WTC11 (cell line): ENCODE measurements around the gene ERICH4. TPM values are rescaled to one million over a fixed set of nuclear protein-coding genes. Genes with fewer than 3 reads are reported as not detected.

Source experiments
- ATAC-seq: fragments of 200-7000 bp; cut with Tn5 transposase; 2 replicates; pipeline ENCODE4 v1.10.0; 2021; ENCODE audit warnings: mild to moderate bottlenecking, moderate library complexity
- CTCF ChIA-PET: fragments of 300-600 bp; sonication (Branson Sonifier 250); formaldehyde crosslinking; loops from one replicate; lab custom pipeline; 2021; ENCODE audit warnings: antibody characterized with exemption; lab: Charles Lee
- POLR2A ChIA-PET: fragments of 350-600 bp; sonication (Branson Sonifier 250); formaldehyde crosslinking; loops from one replicate; lab custom pipeline; 2021; ENCODE audit warnings: antibody characterized with exemption; lab: Charles Lee
- DNase-seq: peaks from one replicate; pipeline ENCODE4 v3.0.0; 2021; ENCODE audit warnings: low spot score
- H3K27ac Mint-ChIP-seq: 2 replicates; pipeline ENCODE4 v1.8.0; 2021; ENCODE audit warnings: mixed read lengths
- H3K27me3 Mint-ChIP-seq: 2 replicates; pipeline ENCODE4 v1.8.0; 2021; ENCODE audit warnings: low read depth, mild to moderate bottlenecking, moderate library complexity, mixed read lengths
- H3K36me3 Mint-ChIP-seq: 2 replicates; pipeline ENCODE4 v1.8.0; 2021; ENCODE audit warnings: mixed read lengths
- H3K4me1 Mint-ChIP-seq: 2 replicates; pipeline ENCODE4 v1.8.0; 2022; ENCODE audit warnings: mixed read lengths
- H3K4me3 Mint-ChIP-seq: 2 replicates; pipeline ENCODE4 v1.8.0; 2021; ENCODE audit warnings: mild to moderate bottlenecking, moderate library complexity, mixed read lengths
- H3K9me3 Mint-ChIP-seq: 2 replicates; pipeline ENCODE4 v1.8.0; 2021; ENCODE audit warnings: mixed read lengths
- AFF4 ChIP-seq: sonication (generic); formaldehyde crosslinking; IDR thresholded peaks from 2 replicates; pipeline ENCODE4 v1.8.1; 2023; ENCODE audit warnings: mild to moderate bottlenecking, missing genetic modification reagents, borderline replicate concordance
- ARID4B ChIP-seq: sonication (generic); formaldehyde crosslinking; IDR thresholded peaks from 2 replicates; pipeline ENCODE4 v1.8.0; 2023; ENCODE audit warnings: missing genetic modification reagents, mild to moderate bottlenecking, borderline replicate concordance
- CREB1 ChIP-seq: sonication (generic); formaldehyde crosslinking; IDR thresholded peaks from 2 replicates; pipeline ENCODE4 v1.8.0; 2023; ENCODE audit warnings: mild to moderate bottlenecking, missing genetic modification reagents
- CREM ChIP-seq: sonication (generic); formaldehyde crosslinking; IDR thresholded peaks from 2 replicates; pipeline ENCODE4 v1.8.1; 2022; ENCODE audit warnings: mild to moderate bottlenecking, missing genetic modification reagents, moderate library complexity
- FOXJ3 ChIP-seq: sonication (generic); formaldehyde crosslinking; IDR thresholded peaks from 2 replicates; pipeline ENCODE4 v1.9.0; 2021; ENCODE audit warnings: missing genetic modification reagents, mild to moderate bottlenecking, borderline replicate concordance
- FOXK1 ChIP-seq: sonication (generic); formaldehyde crosslinking; IDR thresholded peaks from 2 replicates; pipeline ENCODE4 v1.8.0; 2022; ENCODE audit warnings: mild to moderate bottlenecking, moderate library complexity, missing genetic modification reagents
- FOXP1 ChIP-seq: sonication (generic); formaldehyde crosslinking; IDR thresholded peaks from 2 replicates; pipeline ENCODE4 v1.8.0; 2022; ENCODE audit warnings: missing genetic modification reagents, mild to moderate bottlenecking, moderate library complexity, borderline replicate concordance
- IRF1 ChIP-seq: sonication (generic); formaldehyde crosslinking; IDR thresholded peaks from 2 replicates; pipeline ENCODE4 v1.8.0; 2023; ENCODE audit warnings: missing genetic modification reagents
- NFE2L1 ChIP-seq: sonication (generic); formaldehyde crosslinking; IDR thresholded peaks from 2 replicates; pipeline ENCODE4 v1.8.1; 2023; ENCODE audit warnings: missing genetic modification reagents
- NR1H2 ChIP-seq: sonication (generic); formaldehyde crosslinking; IDR thresholded peaks from 2 replicates; pipeline ENCODE4 v1.9.0; 2021; ENCODE audit warnings: mild to moderate bottlenecking, moderate library complexity, missing genetic modification reagents
- SP1 ChIP-seq: sonication (generic); formaldehyde crosslinking; conservative IDR thresholded peaks from 2 replicates; pipeline ENCODE4 v1.8.1; 2022; ENCODE audit warnings: missing genetic modification reagents
- TCF7 ChIP-seq: sonication (generic); formaldehyde crosslinking; IDR thresholded peaks from 2 replicates; pipeline ENCODE4 v1.8.0; 2022; ENCODE audit warnings: mild to moderate bottlenecking, low read depth, missing genetic modification reagents, moderate library complexity
- USF2 ChIP-seq: sonication (generic); formaldehyde crosslinking; IDR thresholded peaks from 2 replicates; pipeline ENCODE4 v1.8.1; 2023; ENCODE audit warnings: mild to moderate bottlenecking, missing genetic modification reagents, moderate library complexity
- ZNF138 ChIP-seq: sonication (generic); formaldehyde crosslinking; conservative IDR thresholded peaks from 2 replicates; pipeline ENCODE4 v1.8.1; 2022; ENCODE audit warnings: mild to moderate bottlenecking, moderate library complexity, missing genetic modification reagents
- ZNF396 ChIP-seq: fragments of 250-450 bp; sonication (Bioruptor Pico); IDR thresholded peaks from 2 replicates; pipeline ENCODE4 v1.8.0; 2021; ENCODE audit warnings: mild to moderate bottlenecking, moderate library complexity, borderline replicate concordance
- total RNA-seq: library from RNA; stranded (reverse); gene quantifications from 3 replicates; pipeline ENCODE4 v1.2.3, GENCODE V29; 2021

Gene ERICH4
- total RNA-seq, 1 experiment from 2014 or later: 0.24 TPM

- no peak for ATAC-seq
- POLR2A ChIA-PET: no interaction called here
These were observed 32.5 kb upstream of the ERICH4 start for GRCh38 chr19:41410336-41411054.

GRCh38 chr19:41411100-41411967 is 31.6 kb upstream of the ERICH4 start:
- ChIA-PET CTCF (no interaction called here), POLR2A (no interaction called here)
- H3K27me3 Mint-ChIP-seq: no peaks in the 10 kb centered on the region; the same call in 1 of the 2 replicates
- H3K9me3 Mint-ChIP-seq: no peaks in the 10 kb centered on the region
- no peak for DNase-seq
- peaks cover 13% of the 10 kb centered on the region for H3K4me1 Mint-ChIP-seq
- H3K36me3 Mint-ChIP-seq: no peaks in the 10 kb centered on the region; the same call in 1 of the 2 replicates
- no peak overlapping the region for H3K4me3 Mint-ChIP-seq
- no peak overlapping the region for H3K27ac Mint-ChIP-seq
- no peak for ATAC-seq
- TF ChIP-seq USF2 (CRISPR knock-in tag) (no peak), FOXP1 (CRISPR knock-in tag) (no peak), CREB1 (CRISPR knock-in tag) (no peak), FOXK1 (no peak), ZNF138 (CRISPR knock-in tag) (no peak), IRF1 (no peak), NFE2L1 (CRISPR knock-in tag) (no peak), TCF7 (CRISPR knock-in tag) (no peak), CREM (CRISPR knock-in tag) (no peak), ZNF396 (CRISPR knock-in tag) (no peak)

More at GRCh38 chr19:41410336-41411054, 32.5 kb upstream of the ERICH4 start:
- Mint-ChIP-seq H3K27ac (no peak overlapping the region), H3K4me1 (peaks cover 13% of the 10 kb centered on the region), H3K36me3 (no peaks in the 10 kb centered on the region), H3K27me3 (no peaks in the 10 kb centered on the region; the same call in 1 of the 2 replicates), H3K4me3 (no peak overlapping the region), H3K9me3 (no peaks in the 10 kb centered on the region)
- CTCF ChIA-PET: interaction anchor here (3.8 kb wide), 1 partner anchor 38 kb away, joined by 24 read pairs; no protein-coding TSS in a partner anchor
- no peak for DNase-seq
- TF ChIP-seq FOXJ3 (CRISPR knock-in tag) (no peak), ARID4B (no peak), SP1 (CRISPR knock-in tag) (no peak), NR1H2 (no peak), AFF4 (no peak)
